ENCODE data around the gene KCNAB1. TPM values are rescaled to one million over a fixed set of nuclear protein-coding genes. Genes with fewer than 3 reads are reported as not detected.

KCNAB1 gene
- total RNA-seq, 1 experiment from 2014 or later, result not detected

GRCh38 chr3:156358232-156358631, 237.9 kb downstream of the KCNAB1 start:
- H3K9ac ChIP-seq (ENCODE audit: low read length), result no peak overlapping the region
- H3K4me2 ChIP-seq (ENCODE audit: low read length), result no peak overlapping the region
- H3K9me2 ChIP-seq (ENCODE audit: insufficient read depth), result no peaks in the 10 kb centered on the region
- ChIA-PET CTCF (interaction anchor here (2.2 kb wide), 1 partner anchor 24 kb away, joined by 7 read pairs; no protein-coding TSS in a partner anchor), RAD21 (ENCODE audit: low non-redundant PET in 1 of 2, low total read pairs in 2 of 2, uncharacterized antibody in 2 of 2, unreplicated experiment in 2 of 2) (no interaction called here), POLR2A (no interaction called here)
- H3K27me3 ChIP-seq (ENCODE audit: insufficient read depth, low read length), result no peaks in the 10 kb centered on the region
- ATAC-seq (no peak), DNase-seq (ENCODE audit: low read depth, low spot score) (no peak)
- H3K4me3 ChIP-seq (replicated peaks in 1 of 2; ENCODE audit: low read depth in 1 of 2, low read length in 2 of 2), result no peak overlapping the region
- TF ChIP-seq EZH2phosphoT487 (IDR thresholded peaks at IDR 0.05; ENCODE audit: borderline replicate concordance) (no peak), JUND (IDR thresholded peaks at IDR 0.05) (no peak), POLR2A (IDR thresholded peaks at IDR 0.05; ENCODE audit: borderline replicate concordance, extremely low read depth, insufficient read depth, insufficient read length) (no peak), ZNF274 (IDR thresholded peaks at IDR 0.05; ENCODE audit: low read depth, low read length) (no peak), FOSL1 (IDR thresholded peaks at IDR 0.05; ENCODE audit: low read depth) (no peak), ATF3 (IDR thresholded peaks at IDR 0.05) (no peak), RAD21 (IDR thresholded peaks at IDR 0.05; ENCODE audit: low read depth) (no peak), TCF7L2 (IDR thresholded peaks at IDR 0.05; ENCODE audit: borderline replicate concordance, extremely low read depth, insufficient read depth, insufficient read length) (no peak), CEBPB (IDR thresholded peaks at IDR 0.05; ENCODE audit: low read depth) (no peak), SRF (IDR thresholded peaks at IDR 0.05; ENCODE audit: low read depth) (no peak), SP1 (IDR thresholded peaks at IDR 0.05; ENCODE audit: low read depth) (no peak), SIN3A (IDR thresholded peaks at IDR 0.05; ENCODE audit: low read depth) (no peak), ZBTB33 (IDR thresholded peaks at IDR 0.05; ENCODE audit: extremely low read depth, insufficient replicate concordance, low read length) (no peak), ZFX (IDR thresholded peaks at IDR 0.05) (no peak)
- peaks cover 0 to 13% of the 10 kb centered on the region in 2 experiments; a peak in 2 of 4 replicates for H3K4me1 ChIP-seq (ENCODE audit: control insufficient read depth in 1 of 2, insufficient read depth in 2 of 2, low read length in 2 of 2)
- no peak overlapping the region for H2AFZ ChIP-seq (ENCODE audit: low read depth, low read length, poor library complexity, severe bottlenecking)
- H4K20me1 ChIP-seq (ENCODE audit: insufficient read depth), result no peaks in the 10 kb centered on the region
- no peak overlapping the region for H3K27ac ChIP-seq (ENCODE audit: low read depth, low read length)
- H3K9me3 ChIP-seq (ENCODE audit: control insufficient read depth in 1 of 2, insufficient read depth in 1 of 2, low read depth in 1 of 2, low read length in 2 of 2), result no peaks in the 10 kb centered on the region
- H3K79me2 ChIP-seq (ENCODE audit: insufficient read depth, low read length), result no peaks in the 10 kb centered on the region
- H3K36me3 ChIP-seq (ENCODE audit: control insufficient read depth in 1 of 2, insufficient read depth in 2 of 2, low read length in 2 of 2), result no peaks in the 10 kb centered on the region
- BruUV-seq (replicated peaks), result no TSS peak
- intact Hi-C loops (cut with micrococcal nuclease), result no loop called here

All from HCT116 (cell line).